Measurements from ENCODE around the gene EHBP1.

- TF ChIP-seq POLR2A (IDR thresholded peaks at IDR 0.05; ENCODE audit: extremely low read depth, insufficient read length): no peak
- TF ChIP-seq CTCF (IDR thresholded peaks at IDR 0.05; ENCODE audit: low read depth, low read length): no peak
- no peak for TF ChIP-seq MYC (IDR thresholded peaks at IDR 0.05; ENCODE audit: low read depth, low read length)
Measured at GRCh38 chr2:63049970-63050333, 344.4 kb downstream of the EHBP1 start.
